CD8-positive, alpha-beta memory T cell (primary cell): Measurements from ENCODE around the gene ABCC9. TPM values are rescaled to one million over a fixed set of nuclear protein-coding genes. Genes with fewer than 3 reads are reported as not detected.

ENCODE experiments used
- CTCF ChIA-PET: fragments of 350-600 bp; sonication (Branson Sonifier 250); formaldehyde crosslinking; loops from one replicate; lab custom pipeline; 2021; ENCODE audit warnings: antibody characterized with exemption; lab: Charles Lee
- POLR2A ChIA-PET: fragments of 350-600 bp; sonication (Branson Sonifier 250); formaldehyde crosslinking; loops from one replicate; lab custom pipeline; 2021; ENCODE audit warnings: antibody characterized with exemption; lab: Charles Lee
- DNase-seq, 5 donors: peaks; one replicate each; pipeline versions ENCODE4 v3.0.0 to v3.0.0-alpha.2; 2020 to 2022; ENCODE audit warnings: mixed read lengths in 1 of 5
- H3K27ac ChIP-seq: one replicate; pipeline ENCODE4 v1.7.0; 2013; ENCODE audit warnings: low read depth, mild to moderate bottlenecking, low read length, moderate library complexity
- H3K27me3 ChIP-seq: 2 replicates; pipeline ENCODE4 v1.7.0; 2013; ENCODE audit warnings: low read length, mild to moderate bottlenecking; ENCODE audit not compliant: insufficient read depth, poor library complexity, severe bottlenecking
- H3K36me3 ChIP-seq: 2 replicates; pipeline ENCODE4 v1.7.0; 2013; ENCODE audit warnings: mild to moderate bottlenecking, low read length, moderate library complexity; ENCODE audit not compliant: insufficient read depth
- H3K4me1 ChIP-seq: 2 replicates; pipeline ENCODE4 v1.7.0; 2013; ENCODE audit warnings: mild to moderate bottlenecking, low read length, moderate library complexity; ENCODE audit not compliant: insufficient read depth
- H3K4me3 ChIP-seq: 2 replicates; pipeline ENCODE4 v1.7.0; 2013; ENCODE audit warnings: mild to moderate bottlenecking, low read length
- H3K9me3 ChIP-seq: 2 replicates; pipeline ENCODE4 v1.7.0; 2013; ENCODE audit warnings: mild to moderate bottlenecking, low read length
- H3K27ac Mint-ChIP-seq, 8 donors: one replicate each; pipeline ENCODE4 v1.8.0; 2020 to 2021; ENCODE audit warnings: mixed read lengths in 8 of 8, mild to moderate bottlenecking in 6 of 8, inconsistent platforms in 3 of 8, moderate library complexity in 3 of 8
- H3K27me3 Mint-ChIP-seq, 2 donors: one replicate each; pipeline ENCODE4 v1.8.0; 2020 to 2021; ENCODE audit warnings: mixed read lengths in 2 of 2, mild to moderate bottlenecking in 1 of 2, moderate library complexity in 1 of 2
- H3K36me3 Mint-ChIP-seq, 3 donors: one replicate each; pipeline ENCODE4 v1.8.0; 2020 to 2021; ENCODE audit warnings: mixed read lengths in 3 of 3, inconsistent platforms in 1 of 3, mild to moderate bottlenecking in 1 of 3
- H3K4me1 Mint-ChIP-seq, 3 donors: one replicate each; pipeline ENCODE4 v1.8.0; 2020 to 2021; ENCODE audit warnings: mixed read lengths in 3 of 3, inconsistent platforms in 1 of 3, mild to moderate bottlenecking in 1 of 3
- H3K4me3 Mint-ChIP-seq, 7 donors: one replicate each; pipeline ENCODE4 v1.8.0; 2020 to 2021; ENCODE audit warnings: mixed read lengths in 7 of 7, mild to moderate bottlenecking in 6 of 7, moderate library complexity in 4 of 7, inconsistent platforms in 2 of 7
- H3K9me3 Mint-ChIP-seq, 5 donors: one replicate each; pipeline ENCODE4 v1.8.0; 2020 to 2022; ENCODE audit warnings: mixed read lengths in 5 of 5, mild to moderate bottlenecking in 3 of 5, moderate library complexity in 2 of 5, inconsistent platforms in 1 of 5
- polyA plus RNA-seq: library from polyadenylated mRNA; unstranded; fragments of 300-500 nt; fragmentation: Illumina TruSeq; gene quantifications from one replicate; pipeline ENCODE4 v1.2.3, GENCODE V29; 2021
- total RNA-seq, 2 experiments: library from RNA; stranded (reverse); gene quantifications; one replicate each; pipeline ENCODE4 v1.2.3, GENCODE V29; 2021

The ABCC9 gene
- total and polyA plus RNA-seq, 3 experiments from 2014 or later, result not detected

GRCh38 chr12:21852251-21852650, 89.0 kb downstream of the ABCC9 start:
- Histone ChIP-seq H3K4me1 (no peaks in the 10 kb centered on the region), H3K4me3 (no peak overlapping the region), H3K27me3 (no peaks in the 10 kb centered on the region), H3K27ac (no peak overlapping the region), H3K36me3 (no peaks in the 10 kb centered on the region), H3K9me3 (no peaks in the 10 kb centered on the region)
- ChIA-PET CTCF (no interaction called here), POLR2A (no interaction called here)
- no peak overlapping the region for H3K4me3 Mint-ChIP-seq
- no peak for DNase-seq
- no peak overlapping the region for H3K27ac Mint-ChIP-seq
- H3K27me3 Mint-ChIP-seq, result peaks cover 4 to 18% of the 10 kb centered on the region in 2 donors
- no peaks in the 10 kb centered on the region for H3K36me3 Mint-ChIP-seq
- H3K9me3 Mint-ChIP-seq, result no peaks in the 10 kb centered on the region
- H3K4me1 Mint-ChIP-seq, result no peaks in the 10 kb centered on the region

- H3K9me3 ChIP-seq, result no peaks in the 10 kb centered on the region
- Mint-ChIP-seq H3K9me3 (no peaks in the 10 kb centered on the region), H3K36me3 (no peaks in the 10 kb centered on the region), H3K4me3 (no peak overlapping the region), H3K4me1 (no peaks in the 10 kb centered on the region), H3K27me3 (peaks cover 4 to 18% of the 10 kb centered on the region in 2 donors), H3K27ac (no peak overlapping the region)
- ChIA-PET CTCF (no interaction called here), POLR2A (no interaction called here)
- DNase-seq, result no peak
- no peaks in the 10 kb centered on the region for H3K36me3 ChIP-seq
- no peaks in the 10 kb centered on the region for H3K4me1 ChIP-seq
- no peak overlapping the region for H3K27ac ChIP-seq
- no peaks in the 10 kb centered on the region for H3K27me3 ChIP-seq
- no peak overlapping the region for H3K4me3 ChIP-seq
Observed at GRCh38 chr12:21851151-21851550, 90.1 kb downstream of the ABCC9 start.

GRCh38 chr12:21850419-21850818, 90.8 kb downstream of the ABCC9 start:
- Histone ChIP-seq H3K9me3 (no peaks in the 10 kb centered on the region), H3K27ac (no peak overlapping the region), H3K27me3 (no peaks in the 10 kb centered on the region), H3K4me1 (no peaks in the 10 kb centered on the region), H3K36me3 (no peaks in the 10 kb centered on the region), H3K4me3 (no peak overlapping the region)
- Mint-ChIP-seq H3K36me3 (no peaks in the 10 kb centered on the region), H3K9me3 (no peaks in the 10 kb centered on the region), H3K27ac (no peak overlapping the region), H3K4me1 (no peaks in the 10 kb centered on the region), H3K4me3 (no peak overlapping the region), H3K27me3 (peaks cover 4 to 18% of the 10 kb centered on the region in 2 donors)
- ChIA-PET POLR2A (no interaction called here), CTCF (no interaction called here)
- DNase-seq, result no peak

GRCh38 chr12:21849878-21850277, 91.3 kb downstream of the ABCC9 start:
- no peak overlapping the region for H3K27ac ChIP-seq
- H3K9me3 ChIP-seq, result no peaks in the 10 kb centered on the region
- H3K4me1 Mint-ChIP-seq, result no peaks in the 10 kb centered on the region
- H3K36me3 Mint-ChIP-seq, result no peaks in the 10 kb centered on the region
- H3K27me3 ChIP-seq, result no peaks in the 10 kb centered on the region
- DNase-seq, result no peak
- no peaks in the 10 kb centered on the region for H3K9me3 Mint-ChIP-seq
- CTCF ChIA-PET, result no interaction called here
- H3K4me3 Mint-ChIP-seq, result no peak overlapping the region
- peaks cover 4 to 18% of the 10 kb centered on the region in 2 donors for H3K27me3 Mint-ChIP-seq
- POLR2A ChIA-PET, result no interaction called here
- no peaks in the 10 kb centered on the region for H3K36me3 ChIP-seq
- H3K4me1 ChIP-seq, result no peaks in the 10 kb centered on the region
- H3K27ac Mint-ChIP-seq, result no peak overlapping the region
- H3K4me3 ChIP-seq, result no peak overlapping the region

GRCh38 chr12:21848192-21848591, 93.0 kb downstream of the ABCC9 start:
- CTCF ChIA-PET, result no interaction called here

GRCh38 chr12:21843795-21844194, 97.4 kb downstream of the ABCC9 start:
- H3K36me3 ChIP-seq, result no peaks in the 10 kb centered on the region
- CTCF ChIA-PET, result no interaction called here
- no peak overlapping the region for H3K4me3 Mint-ChIP-seq
- H3K27ac Mint-ChIP-seq, result no peak overlapping the region
- H3K4me1 Mint-ChIP-seq, result no peaks in the 10 kb centered on the region
- H3K4me1 ChIP-seq, result no peaks in the 10 kb centered on the region
- POLR2A ChIA-PET, result no interaction called here
- H3K9me3 Mint-ChIP-seq, result no peaks in the 10 kb centered on the region
- H3K36me3 Mint-ChIP-seq, result no peaks in the 10 kb centered on the region
- H3K27me3 ChIP-seq, result no peaks in the 10 kb centered on the region
- H3K27ac ChIP-seq, result no peak overlapping the region
- no peaks in the 10 kb centered on the region for H3K9me3 ChIP-seq
- DNase-seq, result no peak
- H3K4me3 ChIP-seq, result no peak overlapping the region
- H3K27me3 Mint-ChIP-seq, result peaks cover 7 to 11% of the 10 kb centered on the region in 2 donors

More at GRCh38 chr12:21848192-21848591, 93.0 kb downstream of the ABCC9 start:
- POLR2A ChIA-PET, result no interaction called here
- H3K4me1 ChIP-seq, result no peaks in the 10 kb centered on the region
- no peak overlapping the region for H3K4me3 Mint-ChIP-seq
- no peaks in the 10 kb centered on the region for H3K36me3 Mint-ChIP-seq
- no peak overlapping the region for H3K27ac ChIP-seq
- DNase-seq, result no peak
- H3K4me3 ChIP-seq, result no peak overlapping the region
- H3K9me3 ChIP-seq, result no peaks in the 10 kb centered on the region
- H3K27ac Mint-ChIP-seq, result no peak overlapping the region
- H3K36me3 ChIP-seq, result no peaks in the 10 kb centered on the region
- no peaks in the 10 kb centered on the region for H3K4me1 Mint-ChIP-seq
- H3K9me3 Mint-ChIP-seq, result no peaks in the 10 kb centered on the region
- H3K27me3 Mint-ChIP-seq, result peaks cover 4 to 18% of the 10 kb centered on the region in 2 donors
- no peaks in the 10 kb centered on the region for H3K27me3 ChIP-seq

GRCh38 chr12:21839776-21840175, 101.5 kb downstream of the ABCC9 start:
- Mint-ChIP-seq H3K4me1 (no peaks in the 10 kb centered on the region), H3K9me3 (no peaks in the 10 kb centered on the region), H3K36me3 (no peaks in the 10 kb centered on the region), H3K27ac (no peak overlapping the region), H3K4me3 (no peak overlapping the region), H3K27me3 (peaks cover 0 to 3% of the 10 kb centered on the region in 2 donors)
- CTCF ChIA-PET, result no interaction called here
- DNase-seq, result no peak
- Histone ChIP-seq H3K27ac (no peak overlapping the region), H3K4me3 (no peak overlapping the region), H3K9me3 (no peaks in the 10 kb centered on the region), H3K36me3 (no peaks in the 10 kb centered on the region), H3K27me3 (no peaks in the 10 kb centered on the region), H3K4me1 (no peaks in the 10 kb centered on the region)
- POLR2A ChIA-PET, result no interaction called here

- ChIA-PET CTCF (no interaction called here), POLR2A (no interaction called here)
- no peaks in the 10 kb centered on the region for H3K4me1 Mint-ChIP-seq
- H3K27ac ChIP-seq, result no peak overlapping the region
- H3K4me3 Mint-ChIP-seq, result no peak overlapping the region
- peaks cover 0 to 3% of the 10 kb centered on the region in 2 donors for H3K27me3 Mint-ChIP-seq
- H3K9me3 ChIP-seq, result no peaks in the 10 kb centered on the region
- no peak overlapping the region for H3K4me3 ChIP-seq
- H3K9me3 Mint-ChIP-seq, result no peaks in the 10 kb centered on the region
- no peaks in the 10 kb centered on the region for H3K36me3 Mint-ChIP-seq
- no peak overlapping the region for H3K27ac Mint-ChIP-seq
- H3K36me3 ChIP-seq, result no peaks in the 10 kb centered on the region
- H3K27me3 ChIP-seq, result no peaks in the 10 kb centered on the region
- no peaks in the 10 kb centered on the region for H3K4me1 ChIP-seq
- no peak for DNase-seq
Observed at GRCh38 chr12:21837847-21838246, 103.4 kb downstream of the ABCC9 start.
